HTR-8/SVneo (cell line): ENCODE results near the gene SUPT6H.

Experiments used
- DNase-seq: peaks from one replicate; pipeline ENCODE4 v3.0.0; 2011; ENCODE audit warnings: low spot score, mixed read lengths; ENCODE audit not compliant: insufficient read length
- FAIRE-seq: peaks from 2 replicates; lab custom pipeline; 2011; peaks lifted over from hg19 to GRCh38; lab: Jason Lieb, UNC

SUPT6H gene

GRCh38 chr17:28698253-28698941 lies 36.4 kb downstream of the SUPT6H start:
- DNase-seq, result no peak
- no peak for FAIRE-seq

GRCh38 chr17:28700278-28700677 lies 38.3 kb downstream of the SUPT6H start:
- DNase-seq (no peak), FAIRE-seq (peak; percentile 23)

DNA sequence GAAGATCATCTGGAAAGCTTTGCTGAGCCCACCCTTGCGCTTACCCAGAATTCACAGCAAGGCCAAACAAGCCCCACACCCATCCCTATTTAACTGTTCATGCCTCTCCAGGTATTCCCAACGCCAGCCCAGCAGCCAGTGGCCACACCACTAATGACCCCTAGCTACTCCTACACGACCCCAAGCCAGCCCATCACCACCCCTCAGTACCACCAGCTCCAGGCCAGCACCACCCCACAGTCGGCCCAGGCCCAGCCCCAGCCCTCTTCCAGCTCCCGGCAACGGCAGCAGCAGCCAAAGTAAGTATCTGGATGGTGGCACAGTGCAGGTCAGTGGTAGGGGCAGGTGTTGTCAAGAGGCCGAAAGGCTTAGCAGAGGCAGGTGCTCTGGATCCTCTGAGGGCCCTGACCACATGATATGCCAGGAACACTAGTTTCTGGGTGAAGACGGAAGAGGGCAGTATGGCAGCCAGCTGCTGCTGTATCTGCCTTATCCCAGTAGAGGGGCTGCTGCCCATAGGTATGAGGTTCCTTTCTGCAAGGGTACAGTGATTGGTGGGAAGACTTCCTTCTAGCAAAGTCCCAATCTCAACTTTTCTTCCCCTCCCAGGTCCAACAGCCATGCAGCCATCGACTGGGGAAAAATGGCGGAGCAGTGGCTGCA lies 39.0 kb downstream of the SUPT6H start:
- no peak for FAIRE-seq
- DNase-seq, result no peak

DNA sequence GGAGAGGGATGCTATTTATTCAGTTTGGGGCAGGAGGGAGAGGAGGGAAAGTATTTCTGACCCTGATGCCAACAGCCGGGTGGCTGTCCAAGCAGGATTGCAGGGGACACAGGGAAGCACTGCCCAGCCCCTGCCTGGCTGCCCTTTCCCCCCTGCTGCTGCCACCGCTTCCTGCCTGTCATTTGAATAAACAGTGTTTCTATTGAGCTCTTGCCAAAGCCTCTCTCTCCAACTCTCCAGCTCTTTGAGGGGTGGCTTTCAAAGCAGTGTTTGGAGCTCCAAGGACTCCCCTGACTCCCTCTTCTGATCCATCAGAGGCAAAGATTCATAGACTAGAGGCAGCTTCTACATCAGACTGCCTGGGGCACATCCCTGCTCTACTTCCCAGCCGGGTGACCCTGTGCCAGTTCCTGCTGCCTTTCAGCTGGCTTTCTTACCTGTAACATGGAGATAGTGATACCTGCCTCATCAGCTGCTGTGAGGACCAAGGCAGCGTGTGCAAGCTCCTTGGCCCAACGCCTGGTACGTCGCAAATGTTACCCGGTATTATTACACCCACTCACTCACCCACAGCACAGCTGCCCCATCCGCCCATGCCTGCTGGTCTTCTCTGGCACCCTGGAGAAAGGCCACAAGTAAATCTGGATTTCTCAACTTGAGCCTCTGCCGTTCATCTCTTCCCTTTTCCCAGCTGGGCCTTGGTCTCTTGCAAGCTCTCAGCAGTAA lies 40.2 kb downstream of the SUPT6H start:
- no peak for FAIRE-seq

DNA sequence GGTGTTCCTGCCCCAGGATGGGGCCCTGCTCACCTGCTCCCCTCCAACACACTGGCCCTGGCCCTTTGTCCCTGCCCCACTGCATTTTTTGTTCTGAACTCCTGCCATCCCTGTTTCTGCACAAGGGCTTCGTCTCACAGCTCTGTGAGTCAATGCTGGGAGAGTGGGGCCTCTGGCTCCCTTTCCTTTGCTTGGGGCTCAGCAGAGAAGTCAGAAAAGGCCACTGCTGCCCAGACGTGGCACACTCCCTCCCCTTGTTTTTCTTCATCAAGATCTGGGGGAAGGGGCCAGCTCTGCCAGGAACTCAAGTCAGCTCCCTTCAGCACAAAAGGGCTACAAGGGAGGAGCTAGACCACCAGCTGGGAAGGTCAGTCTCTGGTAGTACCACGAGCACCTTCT lies 40.7 kb downstream of the SUPT6H start:
- FAIRE-seq (no peak), DNase-seq (no peak)

More for the DNA sequence above, 40.2 kb downstream of the SUPT6H start:
- no peak for DNase-seq

GRCh38 chr17:28703552-28704218 lies 41.7 kb downstream of the SUPT6H start:
- FAIRE-seq, result no peak
- no peak for DNase-seq

- no peak for FAIRE-seq
- no peak for DNase-seq
Observed at GRCh38 chr17:28704219-28704858, 42.3 kb downstream of the SUPT6H start.

DNA sequence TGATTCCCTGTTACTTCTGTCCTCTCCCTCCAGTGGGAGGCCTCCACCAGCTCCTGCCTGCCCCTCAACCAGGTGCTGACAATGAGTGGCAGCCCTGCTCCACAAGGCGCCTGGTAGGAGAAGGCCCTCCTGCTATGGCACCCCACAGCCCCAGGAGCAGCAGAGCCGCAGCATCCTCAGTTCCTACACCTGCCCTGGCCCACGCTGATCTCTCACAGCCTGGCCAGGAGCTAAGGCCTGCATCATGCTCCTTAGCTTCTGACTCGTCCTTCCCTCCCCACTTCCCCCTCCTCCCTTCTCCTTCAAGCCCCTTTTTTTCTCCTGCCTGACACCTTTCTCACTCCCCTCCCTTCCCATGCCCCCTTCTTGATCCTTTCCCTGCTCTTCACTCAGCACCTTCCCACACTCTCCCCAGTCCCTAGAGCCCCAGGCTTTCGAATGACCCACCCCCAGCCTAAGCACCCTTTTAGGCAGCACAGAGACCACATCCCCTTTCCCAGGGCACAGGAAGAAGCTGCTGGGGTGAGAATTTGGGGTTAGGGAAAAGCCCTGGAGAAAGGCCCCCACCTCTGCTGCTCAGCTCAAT lies 43.2 kb downstream of the SUPT6H start:
- no peak for DNase-seq
- no peak for FAIRE-seq

DNA sequence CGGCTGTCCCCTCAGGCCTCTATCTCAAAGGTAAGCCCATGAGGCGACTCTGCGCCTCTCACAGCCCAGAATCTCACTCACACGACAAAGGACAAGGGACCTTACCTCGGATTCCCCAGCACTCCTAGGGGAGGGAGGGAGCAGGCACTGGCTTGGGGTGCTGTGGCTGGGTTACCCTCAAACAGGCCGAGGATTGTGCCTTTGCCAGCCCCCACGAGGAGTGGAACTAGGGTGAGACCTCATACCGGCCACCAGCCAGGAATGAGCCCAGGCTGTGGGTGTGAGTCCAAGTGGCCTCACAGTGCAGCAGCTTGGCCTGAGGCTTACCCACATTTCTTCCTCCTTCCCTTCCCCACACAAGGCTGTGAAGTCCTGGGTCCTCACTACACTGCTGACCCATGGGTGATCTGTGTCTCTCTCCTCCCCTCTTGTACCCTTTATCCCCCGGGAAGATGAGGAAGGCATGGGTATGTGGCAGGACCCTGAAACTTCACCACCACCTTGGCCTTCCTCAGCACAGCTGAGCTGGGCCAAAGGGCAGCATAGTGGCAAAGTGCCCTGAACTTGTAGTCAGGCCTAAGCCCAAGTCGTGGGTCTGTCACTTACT lies 43.8 kb downstream of the SUPT6H start:
- DNase-seq (no peak), FAIRE-seq (no peak)

DNA sequence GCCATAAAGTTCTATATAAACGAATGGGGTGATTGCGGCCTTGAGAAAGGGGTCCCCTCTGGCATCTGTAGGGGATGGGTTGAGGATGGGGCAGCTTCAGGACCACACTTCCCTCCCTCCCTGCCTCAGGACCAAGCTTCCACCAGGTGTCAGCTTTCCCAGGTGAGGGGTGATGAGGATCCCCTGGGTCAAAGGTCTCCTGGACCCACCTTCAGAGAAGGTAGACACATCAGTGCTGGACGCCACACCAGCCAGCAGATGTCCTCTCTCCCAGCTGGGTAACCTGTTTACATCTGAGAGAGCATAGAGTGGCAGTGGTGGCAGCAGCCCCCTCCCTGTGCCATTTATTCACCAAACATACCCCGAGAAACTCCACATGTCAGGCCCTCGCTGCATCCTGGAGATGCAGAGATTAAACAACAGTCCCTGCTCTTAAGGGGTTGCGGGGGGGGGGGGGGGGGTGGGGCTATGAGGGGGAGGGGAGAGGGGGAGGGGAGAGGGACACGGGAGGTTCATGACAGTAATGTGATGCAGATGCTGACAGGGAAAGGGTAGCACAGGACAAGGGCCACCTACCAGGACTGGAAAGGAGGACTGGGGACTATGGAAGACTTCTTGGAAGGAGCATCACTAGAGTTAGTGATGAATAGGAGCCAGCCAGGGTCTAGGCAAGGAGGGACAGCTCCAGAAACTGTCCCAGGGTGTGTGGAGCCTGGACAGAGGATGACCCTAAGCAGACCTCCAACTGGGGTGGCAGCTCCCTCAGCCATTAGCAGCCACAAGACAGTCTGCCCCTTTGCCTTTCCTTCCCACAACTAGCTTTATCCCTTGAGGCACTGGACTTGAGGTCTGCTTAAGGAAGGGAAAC lies 44.7 kb downstream of the SUPT6H start:
- DNase-seq (no peak), FAIRE-seq (no peak)

DNA sequence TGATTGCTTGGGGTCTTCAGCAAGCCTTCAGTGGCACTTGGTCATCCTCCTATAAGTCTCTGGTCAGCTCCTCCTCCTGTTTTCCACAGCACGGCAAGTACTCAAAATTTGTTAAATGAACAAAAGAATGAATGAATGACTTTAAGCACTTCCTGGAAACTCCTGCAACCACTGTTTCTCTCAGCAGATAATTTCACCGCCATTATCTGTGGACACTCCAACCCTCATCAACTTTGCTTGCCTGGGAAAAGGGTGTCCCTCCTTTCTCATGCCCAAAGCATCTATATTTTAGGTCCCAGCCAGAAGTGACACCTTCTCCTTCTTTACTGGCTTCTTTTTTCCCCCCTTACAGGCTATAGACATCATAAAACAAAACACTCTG lies 45.3 kb downstream of the SUPT6H start:
- DNase-seq (no peak), FAIRE-seq (no peak)

GRCh38 chr17:28710861-28711722 lies 49.1 kb downstream of the SUPT6H start:
- DNase-seq, result peak; percentile 99
- peak; percentile 72 for FAIRE-seq

GRCh38 chr17:28711723-28712031 lies 49.7 kb downstream of the SUPT6H start, which contains the start of gene PROCA1:
Gene PROCA1, minus strand, starts transcription at chr17:28711888. Its CDS starts 228 bp downstream, at chr17:28711660.
- FAIRE-seq (no peak), DNase-seq (no peak)

- DNase-seq (no peak), FAIRE-seq (no peak)
Observed at GRCh38 chr17:28712032-28712704, 50.2 kb downstream of the SUPT6H start.

DNA sequence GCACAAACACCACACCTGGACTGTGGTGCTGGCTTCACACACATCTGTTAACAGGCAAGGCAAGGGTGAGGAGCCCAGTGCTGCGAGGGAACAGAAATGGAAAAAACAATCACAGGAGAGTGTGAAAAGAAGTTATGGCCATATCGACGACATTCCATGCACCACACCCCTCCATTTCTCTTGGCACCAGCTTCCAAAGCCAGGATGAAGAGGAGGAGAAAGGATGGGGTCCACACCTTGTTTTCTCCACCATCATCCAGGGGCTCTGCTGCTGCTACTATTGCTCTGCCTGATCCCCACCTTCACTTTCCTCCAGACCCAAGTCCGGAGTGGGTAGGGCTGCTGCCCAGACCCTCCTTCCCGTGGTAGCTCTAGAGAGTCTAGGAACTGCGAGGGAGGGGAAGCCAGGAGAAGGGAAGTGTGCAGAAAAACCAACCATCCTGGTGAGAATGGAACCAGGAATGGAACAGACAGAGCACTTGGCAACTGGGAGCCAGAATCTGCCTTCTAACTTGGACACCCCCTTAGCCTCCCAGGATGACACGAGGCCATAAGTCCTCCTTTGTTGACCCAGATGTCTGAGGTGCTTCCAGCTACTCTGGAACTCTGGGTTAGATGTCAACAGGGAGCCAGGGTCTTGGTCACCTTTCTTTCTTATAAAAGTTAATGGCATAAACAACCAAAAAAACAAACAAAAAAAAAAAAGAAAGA lies 50.9 kb downstream of the SUPT6H start:
- FAIRE-seq, result no peak
- no peak for DNase-seq

GRCh38 chr17:28714281-28714680 lies 52.3 kb downstream of the SUPT6H start:
- DNase-seq, result no peak
- no peak for FAIRE-seq

- no peak for FAIRE-seq
- DNase-seq, result no peak
Observed at GRCh38 chr17:28715217-28715616, 53.2 kb downstream of the SUPT6H start.
